CD1c-positive myeloid dendritic cell (primary cell): Measurements from ENCODE around the gene TPST2.

Experiments
- DNase-seq: peaks from one replicate; pipeline ENCODE4 v3.0.0-alpha.2; 2016; ENCODE audit errors: extremely low spot score

TPST2 gene

GRCh38 chr22:26555478-26555877 is 34.5 kb downstream of the TPST2 start:
- no peak for DNase-seq

- no peak for DNase-seq
Observed at GRCh38 chr22:26554956-26555355, 35.0 kb downstream of the TPST2 start.

GRCh38 chr22:26553056-26553752 is 36.7 kb downstream of the TPST2 start:
- no peak for DNase-seq

GRCh38 chr22:26552466-26552865 is 37.5 kb downstream of the TPST2 start:
- no peak for DNase-seq

- DNase-seq = no peak
Observed at GRCh38 chr22:26551568-26551967, 38.4 kb downstream of the TPST2 start.

- DNase-seq = no peak
Observed at GRCh38 chr22:26550498-26551033, 39.4 kb downstream of the TPST2 start.

GRCh38 chr22:26549902-26550497 is 39.9 kb downstream of the TPST2 start:
- no peak for DNase-seq

GRCh38 chr22:26548984-26549383 is 40.9 kb downstream of the TPST2 start:
- DNase-seq = no peak

- DNase-seq = no peak
Observed at GRCh38 chr22:26548303-26548702, 41.6 kb downstream of the TPST2 start.

- no peak for DNase-seq
Observed at GRCh38 chr22:26547837-26548236, 42.1 kb downstream of the TPST2 start.

- no peak for DNase-seq
Observed at GRCh38 chr22:26547426-26547825, 42.5 kb downstream of the TPST2 start.

- DNase-seq = no peak
Observed at GRCh38 chr22:26546282-26546681, 43.6 kb downstream of the TPST2 start.

GRCh38 chr22:26545827-26546226 is 44.1 kb downstream of the TPST2 start:
- DNase-seq = no peak

GRCh38 chr22:26545385-26545784 is 44.5 kb downstream of the TPST2 start:
- no peak for DNase-seq

- no peak for DNase-seq
Observed at GRCh38 chr22:26544489-26544888, 45.4 kb downstream of the TPST2 start.

GRCh38 chr22:26542831-26543230 is 47.1 kb downstream of the TPST2 start:
- DNase-seq = peak; percentile 59

GRCh38 chr22:26541167-26541819 is 48.6 kb downstream of the TPST2 start:
- DNase-seq = no peak

GRCh38 chr22:26540119-26540518 is 49.8 kb downstream of the TPST2 start:
- DNase-seq = no peak

- DNase-seq = no peak
Observed at GRCh38 chr22:26536762-26537134, 53.2 kb downstream of the TPST2 start.

- no peak for DNase-seq
Observed at GRCh38 chr22:26536056-26536761, 53.7 kb downstream of the TPST2 start.

- DNase-seq = no peak
Observed at GRCh38 chr22:26535603-26535908, 54.4 kb downstream of the TPST2 start.

- no peak for DNase-seq
Observed at GRCh38 chr22:26534874-26535602, 54.9 kb downstream of the TPST2 start.
